H1 (cell line): Measurements from ENCODE around the gene DEFB131A. TPM values are rescaled to one million over a fixed set of nuclear protein-coding genes. Genes with fewer than 3 reads are reported as not detected.
"Not testable (repeated sequence)": the region's sequence is repeated elsewhere in the genome, so short reads cannot be mapped to it uniquely, and the experiment has no call there.

Experiments
- CTCF ChIA-PET: fragments of 300-600 bp; sonication (Branson Sonifier 250); formaldehyde crosslinking; loops from one replicate; lab custom pipeline; 2021; ENCODE audit not compliant: partially characterized antibody; lab: Charles Lee
- POLR2A ChIA-PET: fragments of 300-600 bp; sonication (Branson Sonifier 250); formaldehyde crosslinking; loops from one replicate; lab custom pipeline; 2021; ENCODE audit warnings: inconsistent platforms; ENCODE audit not compliant: partially characterized antibody; lab: Charles Lee
- DNase-seq, 2 experiments: peaks; one replicate each; pipeline versions ENCODE4 v3.0.0 to v3.0.0-alpha.2; 2010 to 2022; ENCODE audit warnings: low spot score in 2 of 2, low read depth in 1 of 2, mixed read lengths in 1 of 2
- FAIRE-seq: peaks from 2 replicates; lab custom pipeline; 2011; peaks lifted over from hg19 to GRCh38; lab: Jason Lieb, UNC
- H2AFZ ChIP-seq: 2 replicates; pipeline ENCODE4 v1.8.1; 2012; ENCODE audit warnings: low read length, inconsistent platforms
- H2AK5ac ChIP-seq: 2 replicates; pipeline ENCODE4 v1.6.1; 2013; ENCODE audit warnings: low read depth, low read length
- H2BK120ac ChIP-seq: replicated peaks from 2 replicates; pipeline ENCODE3; 2013; ENCODE audit warnings: low read depth, low read length, inconsistent platforms
- H2BK12ac ChIP-seq: 2 replicates; pipeline ENCODE4 v1.6.1; 2013; ENCODE audit warnings: low read depth, low read length
- H2BK15ac ChIP-seq: 2 replicates; pipeline ENCODE4 v1.6.1; 2013; ENCODE audit warnings: low read length
- H2BK20ac ChIP-seq: 2 replicates; pipeline ENCODE4 v1.6.1; 2013; ENCODE audit warnings: low read length
- H2BK5ac ChIP-seq: 2 replicates; pipeline ENCODE4 v1.6.1; 2013; ENCODE audit warnings: low read depth, low read length
- H3K14ac ChIP-seq: 2 replicates; pipeline ENCODE4 v1.6.1; 2013; ENCODE audit warnings: inconsistent platforms; ENCODE audit not compliant: insufficient read length
- H3K18ac ChIP-seq: 2 replicates; pipeline ENCODE4 v1.6.1; 2013; ENCODE audit warnings: low read length; ENCODE audit errors: extremely low read depth
- H3K23ac ChIP-seq: 2 replicates; pipeline ENCODE4 v1.6.1; 2013; ENCODE audit warnings: inconsistent platforms; ENCODE audit not compliant: insufficient read length
- H3K23me2 ChIP-seq: 2 replicates; pipeline ENCODE4 v1.6.1; 2013; ENCODE audit warnings: low read depth, low read length
- H3K27ac ChIP-seq: 2 replicates; pipeline ENCODE4 v1.6.1; 2011; ENCODE audit warnings: low read depth, low read length, inconsistent platforms
- H3K27me3 ChIP-seq, 4 experiments: replicated peaks in 1 of 4; 1 replicate in 1 of 4; 2 replicates in 3 of 4; pipeline versions ENCODE4 v1.6.1 to v1.8.1; 2011 to 2013; ENCODE audit warnings: low read length in 3 of 4, mild to moderate bottlenecking in 3 of 4, inconsistent platforms in 2 of 4, mixed read lengths in 2 of 4, moderate library complexity in 1 of 4; ENCODE audit not compliant: control insufficient read depth in 3 of 4, insufficient read depth in 3 of 4; ENCODE audit errors: extremely low read depth in 1 of 4
- H3K36me3 ChIP-seq, 4 experiments: 2 replicates each; pipeline versions ENCODE4 v1.6.1 to v1.8.1; 2011 to 2013; ENCODE audit warnings: mild to moderate bottlenecking in 4 of 4, low read length in 3 of 4, moderate library complexity in 2 of 4, control low read depth in 1 of 4, inconsistent platforms in 1 of 4; ENCODE audit not compliant: insufficient read depth in 4 of 4, control insufficient read depth in 2 of 4
- H3K4ac ChIP-seq: replicated peaks from 2 replicates; pipeline ENCODE3; 2013; ENCODE audit warnings: low read length, low read depth, mixed read lengths, inconsistent platforms; ENCODE audit not compliant: insufficient read length
- H3K4me1 ChIP-seq, 4 experiments: replicated peaks in 1 of 4; 1 replicate in 1 of 4; 2 replicates in 3 of 4; pipeline versions ENCODE4 v1.6.1 to v1.8.1; 2011 to 2013; ENCODE audit warnings: low read length in 3 of 4, inconsistent platforms in 2 of 4, mixed read lengths in 1 of 4; ENCODE audit not compliant: insufficient read depth in 4 of 4, control insufficient read depth in 3 of 4
- H3K4me2 ChIP-seq, 2 experiments: 2 replicates each; pipeline versions ENCODE4 v1.6.1 to v1.8.1; 2011 to 2013; ENCODE audit warnings: low read depth in 2 of 2, low read length in 2 of 2, control low read depth in 1 of 2, inconsistent platforms in 1 of 2, mild to moderate bottlenecking in 1 of 2; ENCODE audit not compliant: insufficient read depth in 1 of 2
- H3K4me3 ChIP-seq, 4 experiments: fragments of 200-600, 300-600 bp in 1 of 4; sonication (generic), shearing (Covaris generic), sonication (Bioruptor Twin) in 1 of 4; 2 replicates each; pipeline versions ENCODE4 v1.5.1 to v1.8.1; 2011 to 2016; ENCODE audit warnings: low read length in 4 of 4, low read depth in 3 of 4, control low read depth in 2 of 4, inconsistent platforms in 2 of 4, mild to moderate bottlenecking in 2 of 4, mixed read lengths in 1 of 4, moderate library complexity in 1 of 4; ENCODE audit not compliant: insufficient read depth in 2 of 4; ENCODE audit errors: extremely low read depth in 1 of 4
- H3K56ac ChIP-seq: replicated peaks from 2 replicates; pipeline ENCODE3; 2013; ENCODE audit warnings: low read depth, mild to moderate bottlenecking, mixed read lengths, low read length, inconsistent platforms; ENCODE audit not compliant: insufficient read length
- H3K79me1 ChIP-seq: 2 replicates; pipeline ENCODE4 v1.6.1; 2013; ENCODE audit warnings: low read depth, low read length, control low read depth
- H3K79me2 ChIP-seq, 2 experiments: 2 replicates each; pipeline versions ENCODE4 v1.6.1 to v1.8.1; 2012 to 2013; ENCODE audit warnings: low read length in 2 of 2, mild to moderate bottlenecking in 2 of 2, inconsistent platforms in 1 of 2; ENCODE audit not compliant: insufficient read depth in 2 of 2, control insufficient read depth in 1 of 2
- H3K9ac ChIP-seq, 4 experiments: replicated peaks in 1 of 4; 1 replicate in 1 of 4; 2 replicates in 3 of 4; pipeline versions ENCODE4 v1.6.1 to v1.8.1; 2011 to 2013; ENCODE audit warnings: low read depth in 3 of 4, low read length in 3 of 4, control low read depth in 2 of 4, mild to moderate bottlenecking in 2 of 4, moderate library complexity in 2 of 4, inconsistent platforms in 1 of 4; ENCODE audit errors: extremely low read depth in 1 of 4
- H3K9me3 ChIP-seq, 2 experiments: 2 replicates each; pipeline versions ENCODE4 v1.6.1 to v1.8.1; 2012 to 2013; ENCODE audit warnings: mild to moderate bottlenecking in 2 of 2, moderate library complexity in 2 of 2, control low read depth in 1 of 2, inconsistent platforms in 1 of 2, low read depth in 1 of 2, low read length in 1 of 2, mixed read lengths in 1 of 2; ENCODE audit not compliant: insufficient read depth in 2 of 2
- H4K20me1 ChIP-seq, 2 experiments: replicated peaks in 1 of 2; 2 replicates each; pipeline versions ENCODE3 to v1.8.1; 2011 to 2013; ENCODE audit warnings: inconsistent platforms in 2 of 2, low read length in 2 of 2, mild to moderate bottlenecking in 1 of 2; ENCODE audit not compliant: insufficient read depth in 2 of 2, control insufficient read depth in 1 of 2
- H4K5ac ChIP-seq: 2 replicates; pipeline ENCODE4 v1.6.1; 2013; ENCODE audit warnings: low read length, low read depth, mixed read lengths, inconsistent platforms; ENCODE audit not compliant: insufficient read length
- H4K8ac ChIP-seq: 2 replicates; pipeline ENCODE4 v1.8.0; 2013; ENCODE audit warnings: mild to moderate bottlenecking, moderate library complexity, low read length, inconsistent platforms; ENCODE audit not compliant: insufficient read depth; ENCODE audit errors: extremely low read depth
- H4K91ac ChIP-seq: replicated peaks from 2 replicates; pipeline ENCODE3; 2013; ENCODE audit warnings: low read length, mixed read lengths, inconsistent platforms; ENCODE audit not compliant: insufficient read length
- WGBS, 2 experiments: shearing (Covaris generic) in 1 of 2; methylation state at CpG; one replicate each; pipeline versions ENCODE4 v1.1.6 to v1.1.7; 2013 to 2015; ENCODE audit warnings: low lambda C conversion rate in 2 of 2, mixed read lengths in 2 of 2, inconsistent platforms in 1 of 2, low coverage in 1 of 2, missing lambda C conversion rate in 1 of 2; ENCODE audit not compliant: insufficient replicate concordance in 2 of 2, insufficient coverage in 1 of 2, insufficient read length in 1 of 2; ENCODE audit errors: extremely low coverage in 1 of 2, missing lambda C conversion rate in 1 of 2; 5-methylcytosine and 5-hydroxymethylcytosine counted together
- polyA plus RNA-seq, 7 experiments: library from polyadenylated mRNA; depleted of rRNA in 3 of 7; stranded (reverse) in 5 of 7; unstranded in 2 of 7; fragments of >200 nt in 5 of 7; fragments of 200-250 nt in 2 of 7; gene quantifications; 1 replicate in 5 of 7; 2 replicates in 1 of 7; 4 replicates in 1 of 7; pipeline versions ENCODE4 v1.2.1 to v1.2.3, GENCODE V29; 2011 to 2013; ENCODE audit warnings: missing spikeins in 2 of 7, mixed read lengths in 2 of 7
- total RNA-seq: library from RNA; stranded (reverse); fragmentation: NEBNext Ultra II Directional; extraction: Animal tissue kit (Norgen Biotek cat#: 25700); gene quantifications from 2 replicates; pipeline ENCODE4 v1.2.1, GENCODE V29; 2021

Gene DEFB131A
- total and polyA plus RNA-seq, 2 of the 8 experiments (the other 6 are each of a cell fraction or from before 2014, with no cell fraction given), result not detected

GRCh38 chr4:9444681-9445080, 467 bp downstream of the DEFB131A start:
- H3K4me2 ChIP-seq, H2BK120ac ChIP-seq, H4K5ac ChIP-seq, H3K36me3 ChIP-seq, H2AFZ ChIP-seq, H4K20me1 ChIP-seq, H3K79me2 ChIP-seq, H3K9ac ChIP-seq, H2BK15ac ChIP-seq, H3K27ac ChIP-seq, H2BK20ac ChIP-seq, CTCF ChIA-PET, H2BK5ac ChIP-seq, H3K18ac ChIP-seq, POLR2A ChIA-PET, H3K4me3 ChIP-seq, FAIRE-seq, H3K23ac ChIP-seq, DNase-seq, H3K14ac ChIP-seq, H3K4ac ChIP-seq, H3K27me3 ChIP-seq, H3K23me2 ChIP-seq, H2AK5ac ChIP-seq, H2BK12ac ChIP-seq, H3K56ac ChIP-seq, H3K79me1 ChIP-seq, H4K91ac ChIP-seq, H4K8ac ChIP-seq, H3K4me1 ChIP-seq: not testable (repeated sequence)
- WGBS, 2 experiments, result 68% methylated on average over 4 of the region's 6 CpGs; no CpG with 5 or more reads in 1 of the 2 experiments
- H3K9me3 ChIP-seq, result peaks cover 12 to 15% of the 10 kb centered on the region in 2 experiments; a peak in 3 of 4 replicates

- FAIRE-seq, H3K27me3 ChIP-seq, H2BK5ac ChIP-seq, H3K56ac ChIP-seq, H3K27ac ChIP-seq, H4K91ac ChIP-seq, H4K20me1 ChIP-seq, H3K4me3 ChIP-seq, POLR2A ChIA-PET, H3K79me2 ChIP-seq, DNase-seq, H2BK120ac ChIP-seq, H3K4ac ChIP-seq, H3K23me2 ChIP-seq, H3K4me1 ChIP-seq, H3K79me1 ChIP-seq, H2BK20ac ChIP-seq, H3K14ac ChIP-seq, H3K4me2 ChIP-seq, H2BK15ac ChIP-seq, H3K18ac ChIP-seq, H3K9ac ChIP-seq, CTCF ChIA-PET, H4K8ac ChIP-seq, H2AFZ ChIP-seq, H2BK12ac ChIP-seq, H2AK5ac ChIP-seq, H3K36me3 ChIP-seq, H4K5ac ChIP-seq, H3K23ac ChIP-seq: not testable (repeated sequence)
- peaks cover 7 to 26% of the 10 kb centered on the region in 2 experiments; a peak in 3 of 4 replicates for H3K9me3 ChIP-seq
- WGBS, 2 experiments, result 78% methylated on average over 7 of the region's 10 CpGs; no CpG with 5 or more reads in 1 of the 2 experiments
These were observed 8.0 kb downstream of the DEFB131A start for GRCh38 chr4:9452251-9452650.
